Suprapubic skin (tissue), 4 donors: ENCODE results near the gene PITPNM2.

Source experiments
- CTCF ChIP-seq, 2 donors: fragments of 200-600 bp in 1 of 2; fragments of 450-650 bp in 1 of 2; sonication (generic) in 1 of 2; IDR thresholded peaks; one replicate each; pipeline ENCODE4 v1.5.1; 2016 to 2019; ENCODE audit warnings: antibody characterized with exemption in 2 of 2, mild to moderate bottlenecking in 1 of 2, moderate library complexity in 1 of 2
- EP300 ChIP-seq: sonication (generic); formaldehyde crosslinking; IDR thresholded peaks from one replicate; pipeline ENCODE4 v1.6.1; 2017; ENCODE audit warnings: antibody characterized with exemption
- POLR2A ChIP-seq, 2 donors: fragments of 450-650 bp; IDR thresholded peaks; one replicate each; pipeline ENCODE4 v1.6.1; 2017; ENCODE audit warnings: antibody characterized with exemption in 2 of 2, mild to moderate bottlenecking in 2 of 2, moderate library complexity in 2 of 2
- POLR2AphosphoS5 ChIP-seq, 3 donors: sonication (generic); formaldehyde crosslinking; IDR thresholded peaks; one replicate each; pipeline ENCODE4 v1.6.1; 2017; ENCODE audit warnings: antibody characterized with exemption in 3 of 3

DNA sequence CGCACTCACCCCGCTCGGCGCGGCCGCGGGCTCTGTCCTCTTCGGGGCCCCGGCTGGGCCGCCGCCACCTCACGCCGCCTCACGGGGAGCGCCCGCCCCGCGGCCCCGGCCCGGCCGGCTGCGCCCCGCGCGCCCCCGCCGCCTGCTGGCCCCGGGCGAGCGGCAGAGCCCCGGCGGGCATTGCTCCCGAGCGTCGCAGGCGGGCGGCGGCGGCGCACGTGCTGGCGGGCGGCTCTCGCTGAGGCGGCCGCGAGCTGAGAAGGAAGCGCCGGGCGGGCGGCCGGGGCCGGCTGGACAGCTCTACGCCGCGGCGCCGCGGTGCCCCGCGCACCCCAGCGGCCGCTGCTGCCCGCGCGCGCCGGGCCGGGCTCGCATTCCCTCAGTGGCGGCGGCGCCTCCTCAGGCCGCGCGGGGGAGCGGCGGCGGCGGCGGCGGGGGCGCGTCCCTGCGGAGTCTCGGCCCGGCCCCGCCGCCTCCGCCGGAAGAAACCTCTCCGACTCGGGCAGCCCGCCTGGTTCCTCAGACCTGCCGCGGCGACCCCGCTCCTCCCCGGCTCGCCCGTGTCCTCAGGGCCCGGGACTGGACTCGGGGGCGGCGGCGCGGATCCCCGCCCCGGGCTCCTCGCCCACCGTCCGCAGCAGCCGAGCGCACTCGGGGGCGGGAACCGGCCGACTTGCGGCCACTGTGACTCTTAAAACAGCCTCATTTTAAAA lies at the start of gene PITPNM2:
- TF ChIP-seq POLR2A (IDR thresholded peaks at IDR 0.05): no peak
- TF ChIP-seq CTCF (IDR thresholded peaks at IDR 0.05): peak in 1 of 2 donors; percentile 28
- TF ChIP-seq EP300: no peak
- TF ChIP-seq POLR2AphosphoS5 (IDR thresholded peaks at IDR 0.05): no peak
